ENCODE results near the gene OPCML.
A peak's percentile ranks its signal among the peaks of the same experiment; 100 is the strongest.

Gene OPCML

GRCh38 chr11:132850266-132850665 lies 682.0 kb downstream of the OPCML start:
- no peak overlapping the region for H3K4me3 ChIP-seq (ENCODE audit: control insufficient read depth, low read depth, low read length)
- no peak for DNase-seq (ENCODE audit: low read depth)

GRCh38 chr11:132848336-132848735 lies 684.0 kb downstream of the OPCML start:
- H3K4me3 ChIP-seq (ENCODE audit: control insufficient read depth, low read depth, low read length) = no peak overlapping the region
- DNase-seq (ENCODE audit: low read depth) = peak; percentile 47
- TF ChIP-seq CTCF (IDR thresholded peaks at IDR 0.05; ENCODE audit: control insufficient read depth, insufficient read depth, low read depth, low read length, missing control alignments) = no peak

More at GRCh38 chr11:132850266-132850665, 682.0 kb downstream of the OPCML start:
- TF ChIP-seq CTCF (IDR thresholded peaks at IDR 0.05; ENCODE audit: control insufficient read depth, insufficient read depth, low read depth, low read length, missing control alignments) = no peak

- no peak for TF ChIP-seq CTCF (IDR thresholded peaks at IDR 0.05; ENCODE audit: control insufficient read depth, insufficient read depth, low read depth, low read length, missing control alignments)
- DNase-seq (ENCODE audit: low read depth) = no peak
Measured at GRCh38 chr11:132846075-132846474, 686.2 kb downstream of the OPCML start.

GRCh38 chr11:132844956-132845696 lies 687.2 kb downstream of the OPCML start:
- no peak for TF ChIP-seq CTCF (IDR thresholded peaks at IDR 0.05; ENCODE audit: control insufficient read depth, insufficient read depth, low read depth, low read length, missing control alignments)
- peak; percentile 64 for DNase-seq (ENCODE audit: low read depth)
- H3K4me3 ChIP-seq (ENCODE audit: control insufficient read depth, low read depth, low read length) = no peak overlapping the region

More at GRCh38 chr11:132846075-132846474, 686.2 kb downstream of the OPCML start:
- H3K4me3 ChIP-seq (ENCODE audit: control insufficient read depth, low read depth, low read length) = no peak overlapping the region

GRCh38 chr11:132840660-132841059 lies 691.6 kb downstream of the OPCML start:
- TF ChIP-seq CTCF (IDR thresholded peaks at IDR 0.05; ENCODE audit: control insufficient read depth, insufficient read depth, low read depth, low read length, missing control alignments) = no peak
- DNase-seq (ENCODE audit: low read depth) = no peak
- no peak overlapping the region for H3K4me3 ChIP-seq (ENCODE audit: control insufficient read depth, low read depth, low read length)

- no peak for TF ChIP-seq CTCF (IDR thresholded peaks at IDR 0.05; ENCODE audit: control insufficient read depth, insufficient read depth, low read depth, low read length, missing control alignments)
- DNase-seq (ENCODE audit: low read depth) = no peak
- H3K4me3 ChIP-seq (ENCODE audit: control insufficient read depth, low read depth, low read length) = no peak overlapping the region
Measured at GRCh38 chr11:132840191-132840590, 692.1 kb downstream of the OPCML start.

Measured in AG09309 (cell line).